NCI-H69 (cell line): Measurements from ENCODE around the gene LRRK1.

Experiments used
- DNase-seq: peaks from one replicate; lab custom pipeline; 2025; lab: John Stamatoyannopoulos, UW

LRRK1 gene

GRCh38 chr15:100914876-100915275, 4.3 kb upstream of the LRRK1 start:
- DNase-seq, result no peak

- DNase-seq, result peak; percentile 77
Observed at GRCh38 chr15:100918034-100918689, 995 bp upstream of the LRRK1 start.

GRCh38 chr15:100919481-100920405, 586 bp downstream of the LRRK1 start:
- DNase-seq, result peak; percentile 22

GRCh38 chr15:100920516-100921135, 1.5 kb downstream of the LRRK1 start:
- no peak for DNase-seq

GRCh38 chr15:100922192-100923040, 3.3 kb downstream of the LRRK1 start:
- DNase-seq, result no peak

- DNase-seq, result no peak
Observed at GRCh38 chr15:100923076-100923475, 3.9 kb downstream of the LRRK1 start.

GRCh38 chr15:100923902-100924301, 4.7 kb downstream of the LRRK1 start:
- no peak for DNase-seq

- no peak for DNase-seq
Observed at GRCh38 chr15:100924436-100924835, 5.3 kb downstream of the LRRK1 start.

- no peak for DNase-seq
Observed at GRCh38 chr15:100925480-100925879, 6.3 kb downstream of the LRRK1 start.

GRCh38 chr15:100926258-100926657, 7.1 kb downstream of the LRRK1 start:
- no peak for DNase-seq

GRCh38 chr15:100926971-100927756, 8.0 kb downstream of the LRRK1 start:
- no peak for DNase-seq

- DNase-seq, result peak; percentile 50
Observed at GRCh38 chr15:100928632-100929280, 9.6 kb downstream of the LRRK1 start.

GRCh38 chr15:100929641-100930042, 10.5 kb downstream of the LRRK1 start:
- DNase-seq, result peak; percentile 62

GRCh38 chr15:100930306-100930848, 11.2 kb downstream of the LRRK1 start:
- DNase-seq, result no peak

- no peak for DNase-seq
Observed at GRCh38 chr15:100931143-100931890, 12.2 kb downstream of the LRRK1 start.

- no peak for DNase-seq
Observed at GRCh38 chr15:100932676-100933348, 13.7 kb downstream of the LRRK1 start.

GRCh38 chr15:100934166-100934565, 15.0 kb downstream of the LRRK1 start:
- no peak for DNase-seq

GRCh38 chr15:100934726-100935125, 15.6 kb downstream of the LRRK1 start:
- DNase-seq, result no peak

GRCh38 chr15:100937171-100937570, 18.0 kb downstream of the LRRK1 start:
- no peak for DNase-seq
